CD4-positive, alpha-beta T cell treated with Interleukin-17A for 1 hour (primary cell): ENCODE results near the gene ZNF385D.

Source experiments
- DNase-seq: peaks from one replicate; pipeline ENCODE4 v3.0.0-alpha.2; 2020

The ZNF385D gene

DNA sequence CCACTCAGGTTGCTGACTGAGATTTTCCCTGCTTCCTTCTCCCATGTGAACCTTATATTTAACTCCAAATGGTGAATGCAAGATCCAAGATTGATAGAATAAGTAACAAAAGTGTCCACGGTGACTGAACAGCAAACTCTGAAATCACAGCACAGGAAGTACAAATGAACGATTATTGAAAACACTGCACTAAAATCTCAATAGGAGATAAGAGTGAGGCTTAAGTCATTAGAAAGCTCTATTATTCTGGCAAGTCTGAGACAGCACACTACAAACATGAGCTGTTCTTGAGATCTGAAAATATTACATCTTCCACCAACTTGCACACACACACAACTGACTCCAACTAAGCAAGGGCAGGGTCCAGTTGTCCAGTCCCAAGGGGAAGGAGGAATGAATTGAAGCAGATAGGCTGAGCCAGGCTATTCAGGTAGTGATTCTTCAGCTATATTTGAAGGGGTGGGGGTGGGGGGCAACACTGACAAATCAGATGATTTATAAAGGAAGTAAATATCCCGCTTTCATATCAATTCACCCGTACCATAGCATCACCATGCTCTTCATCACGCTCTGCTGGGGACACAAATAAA lies 2.9 kb downstream of the ZNF385D start:
- no peak for DNase-seq

- DNase-seq: no peak
Measured at GRCh38 chr3:21747376-21747775, 3.6 kb downstream of the ZNF385D start.

DNA sequence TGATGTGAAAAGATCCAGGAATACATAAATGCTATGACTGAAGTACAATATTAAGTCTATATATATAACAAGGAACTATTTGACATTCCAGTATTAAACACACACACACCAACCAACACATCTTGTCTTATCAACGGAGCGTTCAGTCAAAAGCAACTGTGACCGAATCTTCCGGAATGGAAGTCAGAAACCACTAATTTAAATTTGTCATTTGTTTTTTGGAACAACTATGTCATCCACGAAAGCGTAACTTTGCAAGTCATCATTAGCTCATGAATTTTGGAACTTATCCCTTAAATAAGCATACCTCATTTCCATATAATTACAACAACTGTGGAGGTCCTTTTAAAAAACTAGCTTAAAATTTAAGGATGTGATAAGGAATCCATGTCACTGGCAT lies 5.0 kb downstream of the ZNF385D start:
- no peak for DNase-seq

- DNase-seq: no peak
Measured at GRCh38 chr3:21744793-21745192, 6.2 kb downstream of the ZNF385D start.

DNA sequence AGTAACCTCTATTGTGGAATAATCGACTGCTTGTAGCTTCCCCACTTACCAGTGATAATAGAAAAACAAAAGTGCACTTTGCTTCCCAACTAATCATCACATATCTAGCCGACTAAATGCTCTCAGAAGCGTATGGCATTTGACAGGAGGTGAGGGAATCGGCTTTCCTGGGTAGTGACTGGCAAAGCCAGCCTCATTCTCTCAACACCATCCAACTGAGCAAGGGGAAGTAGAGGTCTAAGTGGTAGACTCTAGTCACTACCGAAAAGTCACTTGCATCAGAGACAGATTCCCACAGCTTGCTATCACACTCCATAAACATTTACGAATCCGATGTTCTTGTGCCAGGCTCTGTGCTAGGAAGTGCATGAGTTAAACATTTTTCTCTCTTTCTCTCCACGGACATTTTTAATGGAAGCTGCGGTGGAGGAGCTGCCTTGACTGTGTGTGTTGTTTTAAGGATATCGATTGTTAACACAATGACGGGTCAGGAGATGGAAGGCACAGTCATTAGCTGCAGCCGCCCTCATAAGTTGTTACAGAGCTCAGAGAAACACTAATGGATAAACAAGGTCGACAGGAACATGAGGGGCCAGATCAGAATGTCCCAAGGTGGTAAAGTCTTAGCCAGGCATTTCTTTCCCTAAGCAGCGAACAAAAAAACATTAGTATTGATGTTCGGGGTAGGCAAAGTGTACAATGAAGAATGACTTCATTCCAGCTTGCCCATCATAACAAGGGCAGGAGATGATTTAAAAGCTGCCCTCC lies 11.9 kb downstream of the ZNF385D start:
- no peak for DNase-seq

- no peak for DNase-seq
Measured at GRCh38 chr3:21738283-21738682, 12.7 kb downstream of the ZNF385D start.

DNA sequence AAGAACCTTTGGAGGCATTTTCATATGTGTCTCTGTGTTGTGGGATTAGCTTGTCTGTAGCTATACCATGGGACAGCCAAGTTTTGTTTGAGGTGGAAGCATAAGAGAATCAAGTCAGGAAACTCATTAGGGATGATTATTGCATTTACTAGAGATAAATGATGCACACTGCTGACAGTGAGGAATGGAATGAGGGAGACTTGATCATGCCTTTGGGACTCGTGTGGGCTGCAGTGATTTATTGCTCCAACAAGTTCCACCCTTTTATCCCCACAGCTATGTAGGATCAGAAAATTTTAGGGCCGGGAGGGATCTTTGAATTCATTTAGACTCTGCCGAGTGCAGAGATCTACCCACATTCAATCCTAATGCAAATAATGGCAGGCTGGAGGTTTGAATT lies 16.3 kb downstream of the ZNF385D start:
- DNase-seq: no peak

GRCh38 chr3:21729888-21730459 lies 21.0 kb downstream of the ZNF385D start:
- DNase-seq: no peak

DNA sequence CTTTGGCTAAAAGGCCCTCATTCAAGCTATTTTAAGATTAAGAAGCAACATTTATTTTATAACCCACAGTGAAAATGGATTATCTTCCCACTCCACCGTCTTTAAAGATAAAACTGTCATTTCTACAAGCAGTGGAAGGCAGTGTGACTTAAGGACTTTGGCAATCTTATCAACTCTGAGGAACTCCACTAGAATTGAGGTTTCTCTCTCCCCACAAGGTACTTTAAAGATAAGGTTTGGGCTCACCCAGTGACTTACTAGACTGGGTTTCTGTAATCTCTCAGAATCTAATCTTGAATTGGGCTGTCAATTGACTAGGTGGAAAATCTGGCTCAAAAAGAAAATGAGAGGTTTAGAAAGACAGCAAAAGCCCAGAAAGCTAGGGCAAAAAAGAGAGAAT lies 21.7 kb downstream of the ZNF385D start:
- no peak for DNase-seq

DNA sequence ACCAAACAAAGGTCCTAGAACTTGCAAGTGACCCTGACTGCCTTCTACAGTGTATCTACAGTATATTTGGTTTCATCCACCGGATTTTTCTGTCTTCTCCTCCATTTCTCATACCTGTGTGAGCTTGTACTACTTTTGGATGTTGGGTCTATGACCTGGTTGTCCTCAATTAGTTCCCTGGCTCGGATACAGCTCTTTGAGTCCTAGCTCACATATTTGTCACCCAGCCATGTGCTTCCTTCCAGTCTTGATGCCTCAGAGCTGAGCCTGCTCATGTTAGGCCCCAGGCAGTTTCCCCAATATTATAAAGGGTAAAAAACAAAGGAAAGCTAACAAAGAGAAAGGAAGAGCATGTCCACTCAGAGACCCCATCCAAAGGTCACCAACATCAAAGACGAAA lies 28.2 kb downstream of the ZNF385D start:
- DNase-seq: no peak

- DNase-seq: no peak
Measured at GRCh38 chr3:21722301-21722700, 28.7 kb downstream of the ZNF385D start.

DNA sequence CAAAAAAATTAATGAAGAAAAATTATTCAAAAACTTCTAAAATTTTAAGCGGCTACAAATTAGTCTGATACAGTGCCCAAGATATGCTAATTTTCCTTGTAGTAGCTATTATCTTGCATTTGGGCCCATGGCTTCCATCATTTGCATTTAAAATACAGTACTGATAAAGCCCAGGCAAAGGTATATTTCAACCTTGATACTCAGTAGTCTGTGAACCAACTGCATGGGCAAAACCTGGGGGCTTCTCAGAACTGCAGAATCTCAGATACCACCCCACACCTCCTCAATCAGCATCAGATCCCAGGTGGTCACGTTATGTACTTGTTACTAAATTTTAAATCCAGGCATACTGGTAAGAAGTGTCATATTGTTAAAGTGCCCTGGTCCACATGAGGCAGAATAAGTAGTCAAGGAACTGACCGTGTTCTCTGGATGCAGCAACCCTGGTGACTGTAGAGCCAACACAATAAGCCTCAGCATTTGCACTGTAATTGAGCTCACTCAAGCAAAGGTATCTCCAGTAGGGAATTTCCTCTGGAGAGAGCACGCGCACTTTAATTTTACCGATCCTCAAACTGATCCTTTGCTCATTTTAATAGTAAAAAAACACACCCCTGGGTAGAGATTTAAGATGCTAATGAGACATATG lies 31.9 kb downstream of the ZNF385D start:
- no peak for DNase-seq

DNA sequence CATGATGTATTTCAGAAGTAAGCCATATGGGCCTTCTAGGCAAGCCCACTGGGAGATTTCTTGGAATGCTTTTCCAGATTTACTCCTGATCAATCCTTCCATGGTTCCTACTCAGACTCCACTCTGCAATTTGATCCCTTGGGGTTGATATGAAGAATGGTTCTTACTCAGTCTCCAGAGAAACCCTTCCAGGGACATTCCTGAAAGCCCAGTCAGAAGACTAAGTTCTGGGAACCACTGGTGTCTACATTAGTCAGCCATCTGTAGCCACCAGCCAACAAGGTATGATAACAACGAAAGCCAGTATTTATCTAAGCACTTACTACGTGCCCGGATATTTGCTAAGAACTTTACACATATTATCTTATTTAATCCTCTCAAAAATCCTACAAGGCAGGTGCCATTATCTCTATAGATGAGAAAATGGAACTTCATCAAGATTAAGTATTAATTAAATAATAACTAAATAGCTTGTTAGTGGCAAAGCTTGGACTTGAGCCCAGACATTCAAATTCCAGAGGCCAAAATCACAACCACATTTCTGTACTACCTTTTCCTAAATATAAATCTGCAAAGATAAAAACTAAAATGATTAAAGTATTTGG lies 32.7 kb downstream of the ZNF385D start:
- DNase-seq: no peak

GRCh38 chr3:21715662-21716061 lies 35.3 kb downstream of the ZNF385D start:
- DNase-seq: no peak

DNA sequence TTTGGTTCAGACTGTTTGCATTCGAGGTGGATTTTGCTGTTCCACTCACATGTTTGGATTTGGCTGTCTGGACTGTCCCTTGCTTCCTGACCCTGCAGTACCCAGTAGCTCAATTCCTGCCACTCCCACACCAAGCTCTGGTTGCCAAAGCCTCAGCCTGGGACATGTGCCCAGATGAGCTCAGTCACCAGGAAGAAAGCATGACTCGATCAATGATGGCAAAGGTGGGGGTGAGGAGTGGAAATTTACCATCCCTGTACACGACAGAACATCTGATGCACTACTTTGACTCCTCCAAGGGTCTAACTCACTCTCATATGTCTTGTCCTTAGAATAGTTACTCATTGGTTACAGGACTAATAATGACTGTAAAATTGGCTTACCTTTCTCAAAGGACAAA lies 45.2 kb downstream of the ZNF385D start:
- no peak for DNase-seq

DNA sequence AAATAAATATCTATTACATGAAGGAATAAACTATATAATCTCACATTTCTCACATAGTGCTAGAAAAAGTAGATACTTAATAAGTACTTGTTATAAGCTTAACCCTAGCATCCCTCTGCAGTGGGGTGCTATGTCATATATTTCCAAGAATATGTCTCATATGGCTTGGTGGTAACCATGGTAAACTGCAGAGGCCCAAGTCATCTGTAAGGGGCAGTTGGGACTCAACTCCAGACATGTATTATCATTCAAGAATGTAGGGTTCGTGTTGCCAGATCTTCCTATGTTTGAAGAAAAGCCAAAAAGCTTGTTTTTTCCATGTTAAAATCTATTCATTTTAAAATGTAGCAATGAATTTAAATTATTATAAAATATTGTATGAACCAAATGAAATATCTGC lies 46.2 kb downstream of the ZNF385D start:
- DNase-seq: no peak

GRCh38 chr3:21703291-21703690 lies 47.7 kb downstream of the ZNF385D start:
- no peak for DNase-seq

- DNase-seq: no peak
Measured at GRCh38 chr3:21697707-21698106, 53.3 kb downstream of the ZNF385D start.

DNA sequence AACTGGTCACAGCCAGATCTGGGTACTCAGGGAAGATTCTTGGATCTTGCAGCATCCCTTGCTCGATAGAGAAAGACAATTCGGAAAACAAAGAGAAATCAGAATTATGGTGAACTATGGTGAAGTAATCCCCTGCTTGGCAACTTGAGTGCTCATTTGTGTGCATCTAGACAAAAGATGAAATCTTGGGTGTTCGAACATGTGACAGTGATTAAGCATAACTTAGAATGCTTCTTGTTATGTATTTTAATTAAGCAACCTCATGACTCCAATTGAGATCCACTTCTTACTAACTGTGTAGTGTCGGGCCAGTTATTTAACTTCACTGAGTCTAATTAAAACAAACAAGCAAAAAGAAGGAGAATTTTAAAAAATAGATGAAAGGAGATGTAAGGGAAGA lies 56.5 kb downstream of the ZNF385D start:
- no peak for DNase-seq

DNA sequence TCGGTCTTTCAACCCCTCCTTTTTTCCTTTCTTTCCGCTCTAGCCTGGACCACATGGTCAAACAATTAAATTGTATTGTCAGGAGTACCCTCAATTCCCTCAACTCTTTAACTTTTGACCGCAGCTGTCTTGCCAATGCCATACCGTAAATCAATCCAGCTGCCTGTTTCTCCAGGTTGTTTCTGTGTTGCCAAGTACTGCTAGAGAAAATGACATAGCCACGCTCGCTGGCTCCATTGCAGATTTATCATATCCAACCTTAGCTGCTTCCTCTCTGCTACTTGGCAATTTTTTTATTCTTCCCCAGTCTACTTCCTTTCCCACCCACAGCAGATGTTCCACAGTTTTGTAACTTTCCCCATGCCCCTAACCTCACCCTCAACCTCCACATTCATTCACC lies 60.0 kb downstream of the ZNF385D start:
- DNase-seq: no peak

GRCh38 chr3:21682206-21682605 lies 68.8 kb downstream of the ZNF385D start:
- no peak for DNase-seq

GRCh38 chr3:21673393-21673792 lies 77.6 kb downstream of the ZNF385D start:
- DNase-seq: no peak

GRCh38 chr3:21672303-21672702 lies 78.7 kb downstream of the ZNF385D start:
- DNase-seq: no peak

GRCh38 chr3:21670386-21670785 lies 80.6 kb downstream of the ZNF385D start:
- DNase-seq: no peak
